GM18511 (cell line): ENCODE results near the gene SYNE3.

Source experiments
- ATAC-seq: cut with Tn5 transposase; IDR thresholded peaks from one replicate; pipeline ENCODE4 v1.9.1; 2021; ENCODE audit warnings: mild to moderate bottlenecking, moderate library complexity; ENCODE audit not compliant: unreplicated experiment

Gene SYNE3

GRCh38 chr14:95478309-95478708 is 38.1 kb downstream of the SYNE3 start:
- no peak for ATAC-seq

- ATAC-seq: no peak
Observed at GRCh38 chr14:95477411-95478269, 38.8 kb downstream of the SYNE3 start.

GRCh38 chr14:95476747-95477146 is 39.7 kb downstream of the SYNE3 start:
- ATAC-seq: no peak

- no peak for ATAC-seq
Observed at GRCh38 chr14:95475540-95476240, 40.8 kb downstream of the SYNE3 start.

GRCh38 chr14:95474941-95475340 is 41.5 kb downstream of the SYNE3 start:
- ATAC-seq: no peak

- no peak for ATAC-seq
Observed at GRCh38 chr14:95474486-95474885, 42.0 kb downstream of the SYNE3 start.

- no peak for ATAC-seq
Observed at GRCh38 chr14:95472819-95473251, 43.6 kb downstream of the SYNE3 start.

GRCh38 chr14:95471476-95471875 is 45.0 kb downstream of the SYNE3 start:
- no peak for ATAC-seq

GRCh38 chr14:95471016-95471415 is 45.4 kb downstream of the SYNE3 start:
- no peak for ATAC-seq

GRCh38 chr14:95469134-95469481 is 47.3 kb downstream of the SYNE3 start:
- ATAC-seq: no peak

- no peak for ATAC-seq
Observed at GRCh38 chr14:95468448-95469133, 47.9 kb downstream of the SYNE3 start.

- ATAC-seq: no peak
Observed at GRCh38 chr14:95467657-95468056, 48.8 kb downstream of the SYNE3 start.

- ATAC-seq: no peak
Observed at GRCh38 chr14:95467232-95467631, 49.2 kb downstream of the SYNE3 start.
